HepG2 (cell line): ENCODE data around the gene ERBB3. TPM values are rescaled to one million over a fixed set of nuclear protein-coding genes. Genes with fewer than 3 reads are reported as not detected.
A peak's percentile ranks its signal among the peaks of the same experiment; 100 is the strongest.

Experiments
- AGO1 ChIP-seq: fragments of 200-400 bp; formaldehyde crosslinking; IDR thresholded peaks from 2 replicates; pipeline ENCODE4 v1.6.1; 2017; ENCODE audit warnings: mild to moderate bottlenecking, low read depth, low read length, moderate library complexity; ENCODE audit not compliant: poor library complexity, severe bottlenecking
- PLRG1 ChIP-seq: fragments of 450-650 bp; conservative IDR thresholded peaks from 2 replicates; pipeline ENCODE4 v1.6.1; 2016
- POLR2A ChIP-seq, 2 experiments: IDR thresholded peaks; 2 replicates each; pipeline ENCODE4 v1.6.1; 2011; ENCODE audit warnings: low read depth in 2 of 2, low read length in 2 of 2, mild to moderate bottlenecking in 1 of 2, moderate library complexity in 1 of 2; ENCODE audit not compliant: insufficient read depth in 1 of 2
- SP140L ChIP-seq: sonication (generic); formaldehyde crosslinking; IDR thresholded peaks from 2 replicates; pipeline ENCODE4 v1.4.0; 2020; ENCODE audit warnings: missing genetic modification reagents, borderline replicate concordance
- SRY ChIP-seq: sonication (generic); formaldehyde crosslinking; IDR thresholded peaks from 2 replicates; pipeline ENCODE4 v1.8.0; 2022; ENCODE audit warnings: mild to moderate bottlenecking, missing genetic modification reagents
- STAT6 ChIP-seq: sonication (generic); formaldehyde crosslinking; IDR thresholded peaks from 2 replicates; pipeline ENCODE4 v1.4.0; 2020; ENCODE audit warnings: missing genetic modification reagents, mild to moderate bottlenecking, borderline replicate concordance
- ZFP41 ChIP-seq: sonication (generic); formaldehyde crosslinking; IDR thresholded peaks from 2 replicates; pipeline ENCODE4 v1.4.0; 2020; ENCODE audit warnings: mild to moderate bottlenecking, missing genetic modification reagents, borderline replicate concordance
- ZHX2 ChIP-seq, 2 experiments: sonication (generic) in 1 of 2; formaldehyde crosslinking in 1 of 2; IDR thresholded peaks; 2 replicates each; pipeline versions ENCODE4 v1.6.1 to v1.9.0; 2014 to 2022; ENCODE audit warnings: antibody characterized with exemption in 1 of 2, borderline replicate concordance in 1 of 2, inconsistent platforms in 1 of 2, low read depth in 1 of 2, missing genetic modification reagents in 1 of 2
- ZNF121 ChIP-seq: sonication (generic); formaldehyde crosslinking; IDR thresholded peaks from 2 replicates; pipeline ENCODE4 v1.5.0; 2020; ENCODE audit warnings: mild to moderate bottlenecking, missing genetic modification reagents
- ZNF326 ChIP-seq: sonication (generic); formaldehyde crosslinking; IDR thresholded peaks from 2 replicates; pipeline ENCODE4 v1.4.0; 2020; ENCODE audit warnings: missing genetic modification reagents, borderline replicate concordance
- ZNF550 ChIP-seq: sonication (generic); formaldehyde crosslinking; IDR thresholded peaks from 2 replicates; pipeline ENCODE4 v1.4.0; 2020; ENCODE audit warnings: mild to moderate bottlenecking, missing genetic modification reagents, borderline replicate concordance
- ZNF687 ChIP-seq: sonication (generic); formaldehyde crosslinking; IDR thresholded peaks from 2 replicates; pipeline ENCODE4 v1.5.1; 2020; ENCODE audit warnings: mild to moderate bottlenecking, missing genetic modification reagents, moderate library complexity
- ZNF713 ChIP-seq: sonication (generic); formaldehyde crosslinking; IDR thresholded peaks from 2 replicates; pipeline ENCODE4 v1.4.0; 2020; ENCODE audit warnings: mild to moderate bottlenecking, missing genetic modification reagents
- ZNF749 ChIP-seq: sonication (generic); formaldehyde crosslinking; IDR thresholded peaks from 2 replicates; pipeline ENCODE4 v1.8.0; 2022; ENCODE audit warnings: mild to moderate bottlenecking, missing genetic modification reagents, moderate library complexity, borderline replicate concordance
- ZNF777 ChIP-seq: sonication (generic); formaldehyde crosslinking; IDR thresholded peaks from 2 replicates; pipeline ENCODE4 v1.4.0; 2020; ENCODE audit warnings: missing genetic modification reagents
- ZNF782 ChIP-seq: sonication (generic); formaldehyde crosslinking; IDR thresholded peaks from 2 replicates; pipeline ENCODE4 v1.4.0; 2020; ENCODE audit warnings: missing genetic modification reagents, mild to moderate bottlenecking, borderline replicate concordance
- polyA plus RNA-seq, 8 experiments: library from polyadenylated mRNA; depleted of rRNA in 3 of 8; stranded (reverse) in 7 of 8; unstranded in 1 of 8; fragments of >200 nt; fragmentation: Illumina TruSeq in 4 of 8; extraction: Trizol in 4 of 8; gene quantifications; 2 replicates each; pipeline versions ENCODE4 v1.2.1 to v1.2.3, GENCODE V29; 2011 to 2016; ENCODE audit warnings: low read depth in 4 of 8, missing spikeins in 1 of 8, mixed read lengths in 1 of 8; ENCODE audit not compliant: insufficient read depth in 1 of 8
- total RNA-seq, 5 experiments: library from RNA; depleted of rRNA; stranded (reverse); fragments of >200 nt; fragmentation: Illumina TruSeq; extraction: Trizol; gene quantifications; 2 replicates each; pipeline ENCODE4 v1.2.3, GENCODE V29; 2016; ENCODE audit warnings: low read depth in 1 of 5

Gene ERBB3
- total and polyA plus RNA-seq, 2 of the 13 experiments (the other 11 are each of a cell fraction or from before 2014, with no cell fraction given) = 93.6 to 358 TPM

GRCh38 chr12:56128670-56129205, 48.8 kb downstream of the ERBB3 start (continued):
- TF ChIP-seq ZHX2 (IDR thresholded peaks at IDR 0.05; ENCODE audit: low read depth) = no peak
- 0 out of 2 replicates have a peak, but pooled peaks have one; percentile 13 for TF ChIP-seq ZHX2 (CRISPR knock-in tag; IDR thresholded peaks at IDR 0.05; ENCODE audit: borderline replicate concordance)
- TF ChIP-seq ZNF777 = 0 out of 2 replicates have a peak, but pooled peaks have one; percentile 15
- TF ChIP-seq ZNF121 (CRISPR knock-in tag) = no peak
- no peak for TF ChIP-seq ZNF326 (CRISPR knock-in tag)
- TF ChIP-seq SP140L (CRISPR knock-in tag) = no peak
- TF ChIP-seq ZFP41 (CRISPR knock-in tag) = peak; percentile 31; the same call in 1 of the 2 replicates
- no peak for TF ChIP-seq PLRG1
- 0 out of 2 replicates have a peak, but pooled peaks have one; percentile 24 for TF ChIP-seq ZNF782 (CRISPR knock-in tag)
- TF ChIP-seq POLR2A (IDR thresholded peaks at IDR 0.05; ENCODE audit: insufficient read depth in 1 of 2, low read depth in 2 of 2, low read length in 2 of 2) = no peak
- TF ChIP-seq SRY = no peak
- 0 out of 2 replicates have a peak, but pooled peaks have one; percentile 57 for TF ChIP-seq ZNF713 (CRISPR knock-in tag)
- 0 out of 2 replicates have a peak, but pooled peaks have one; percentile 41 for TF ChIP-seq ZNF550 (CRISPR knock-in tag)
- TF ChIP-seq ZNF749 = no peak
- no peak for TF ChIP-seq AGO1
- TF ChIP-seq STAT6 (CRISPR knock-in tag) = no peak
- TF ChIP-seq ZNF687 = 0 out of 2 replicates have a peak, but pooled peaks have one; percentile 12
